Mucosa of stomach (tissue), 1 donor: ENCODE measurements around the gene PPP1R13L.

Experiments used
- H3K27me3 ChIP-seq: one replicate; pipeline ENCODE4 v1.7.0; 2013; ENCODE audit warnings: mild to moderate bottlenecking, low read length; ENCODE audit not compliant: control insufficient read depth, insufficient read depth
- H3K36me3 ChIP-seq: one replicate; pipeline ENCODE4 v1.7.0; 2013; ENCODE audit warnings: low read length; ENCODE audit not compliant: control insufficient read depth, insufficient read depth
- H3K4me1 ChIP-seq: one replicate; pipeline ENCODE4 v1.7.0; 2013; ENCODE audit warnings: mild to moderate bottlenecking, low read length; ENCODE audit not compliant: control insufficient read depth, insufficient read depth
- H3K4me3 ChIP-seq: one replicate; pipeline ENCODE4 v1.7.0; 2013; ENCODE audit warnings: low read length
- H3K9ac ChIP-seq: one replicate; pipeline ENCODE4 v1.7.0; 2013; ENCODE audit warnings: mild to moderate bottlenecking, low read length, moderate library complexity
- H3K9me3 ChIP-seq: one replicate; pipeline ENCODE4 v1.7.0; 2013; ENCODE audit warnings: mild to moderate bottlenecking, low read length, moderate library complexity; ENCODE audit not compliant: control insufficient read depth
- donor health status: Pancreatic carcinoma.

The PPP1R13L gene

DNA sequence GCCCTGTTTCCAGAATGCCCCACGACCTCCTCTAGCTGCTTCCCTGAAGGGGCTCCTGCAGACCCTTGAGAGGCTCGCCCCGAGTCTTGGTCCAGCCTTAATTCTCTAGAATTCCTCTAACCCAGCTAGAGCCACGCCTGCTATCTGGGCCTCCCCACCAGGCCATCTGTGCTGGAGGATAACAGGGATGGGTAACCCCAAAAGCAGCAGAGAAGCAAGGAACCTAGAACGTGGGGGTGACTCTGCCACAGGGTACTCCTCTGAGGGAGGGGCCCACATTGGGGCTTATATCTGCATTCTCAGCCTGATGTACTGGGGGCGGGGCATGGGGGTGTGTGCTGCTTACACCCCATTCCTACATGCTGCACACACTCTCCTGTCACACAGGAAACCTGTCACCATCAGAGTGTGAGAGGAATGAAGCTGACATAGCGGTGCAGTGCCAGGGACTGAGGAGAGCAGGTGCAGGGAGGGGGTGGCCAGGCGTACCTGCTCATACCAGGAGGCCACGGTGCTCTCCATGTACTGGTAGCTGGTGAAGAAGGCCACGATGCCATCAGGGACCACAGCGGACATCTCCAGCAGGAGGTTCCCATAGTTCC, 50.5 kb downstream of the PPP1R13L start:
- Histone ChIP-seq H3K27me3 (no peaks in the 10 kb centered on the region), H3K4me3 (no peak overlapping the region), H3K9me3 (no peaks in the 10 kb centered on the region), H3K9ac (no peak overlapping the region), H3K4me1 (no peaks in the 10 kb centered on the region), H3K36me3 (no peaks in the 10 kb centered on the region)

DNA sequence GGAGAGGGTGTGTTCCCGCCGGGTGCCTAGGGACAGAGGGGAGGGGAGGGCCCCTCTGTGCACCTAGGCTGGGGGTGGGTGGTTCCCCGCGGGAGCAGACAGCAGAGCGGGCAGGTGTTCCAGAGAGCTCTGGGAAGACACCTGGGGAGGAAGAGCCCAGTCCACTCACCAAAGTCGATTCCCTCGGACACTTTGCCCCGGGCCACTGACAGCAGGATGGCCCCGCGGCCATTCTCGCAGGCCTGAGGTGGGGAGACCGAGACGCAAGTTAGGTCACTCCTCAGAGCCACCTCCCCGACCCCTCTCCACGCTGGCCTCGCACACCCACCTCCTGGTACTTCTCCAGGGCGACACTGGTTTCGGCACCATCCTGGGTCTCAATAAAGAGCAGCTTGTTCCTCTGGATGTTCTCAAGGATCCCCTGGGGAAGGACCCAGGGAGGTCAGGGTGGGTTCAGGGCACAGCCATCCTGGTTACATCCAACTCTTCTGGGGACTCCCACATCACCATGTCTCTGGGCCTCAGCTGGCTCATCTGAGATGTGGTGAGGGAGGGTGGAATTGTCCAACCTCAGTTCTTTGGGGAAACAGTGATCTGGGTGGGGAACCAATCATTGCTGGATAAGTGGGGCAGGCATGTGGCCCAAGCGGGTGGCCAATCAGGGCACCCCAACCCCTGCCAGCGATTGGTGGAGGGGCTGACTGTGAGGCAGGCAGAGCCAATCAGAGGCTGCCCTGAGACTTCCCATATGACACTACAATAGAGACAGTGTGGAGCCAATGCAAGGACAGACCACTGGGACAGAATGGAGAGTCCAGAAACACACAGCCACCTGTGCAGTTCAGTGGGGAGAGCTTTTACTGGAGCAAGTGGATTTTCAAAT, 51.7 kb downstream of the PPP1R13L start:
- Histone ChIP-seq H3K4me3 (no peak overlapping the region), H3K9ac (no peak overlapping the region), H3K4me1 (no peaks in the 10 kb centered on the region), H3K27me3 (no peaks in the 10 kb centered on the region), H3K36me3 (no peaks in the 10 kb centered on the region), H3K9me3 (no peaks in the 10 kb centered on the region)

GRCh38 chr19:45352471-45352870, 52.4 kb downstream of the PPP1R13L start:
- Histone ChIP-seq H3K9me3 (no peaks in the 10 kb centered on the region), H3K9ac (no peak overlapping the region), H3K4me3 (no peak overlapping the region), H3K36me3 (no peaks in the 10 kb centered on the region), H3K4me1 (no peaks in the 10 kb centered on the region), H3K27me3 (no peaks in the 10 kb centered on the region)

DNA sequence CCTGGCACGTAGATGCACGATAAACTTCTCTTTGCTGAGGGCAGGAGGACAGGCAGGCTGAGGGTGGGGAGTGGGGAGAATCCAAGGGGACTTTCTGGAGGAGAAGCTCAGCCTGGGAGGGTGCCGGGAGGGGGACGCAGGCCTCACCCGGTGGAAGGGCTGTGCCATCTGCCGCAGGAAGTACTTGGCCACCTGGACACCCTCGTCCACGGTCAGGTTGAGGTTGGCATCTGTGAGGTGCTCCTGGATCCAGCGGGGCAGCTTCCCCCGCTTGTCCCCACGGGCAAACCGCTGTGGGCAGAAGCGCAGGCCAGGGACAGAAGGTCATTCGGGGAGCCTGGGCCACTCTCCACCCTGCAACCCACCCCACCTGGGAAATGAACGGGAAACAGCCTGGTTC, 52.8 kb downstream of the PPP1R13L start:
- Histone ChIP-seq H3K9me3 (no peaks in the 10 kb centered on the region), H3K4me1 (no peaks in the 10 kb centered on the region), H3K9ac (no peak overlapping the region), H3K27me3 (no peaks in the 10 kb centered on the region), H3K4me3 (no peak overlapping the region), H3K36me3 (no peaks in the 10 kb centered on the region)

DNA sequence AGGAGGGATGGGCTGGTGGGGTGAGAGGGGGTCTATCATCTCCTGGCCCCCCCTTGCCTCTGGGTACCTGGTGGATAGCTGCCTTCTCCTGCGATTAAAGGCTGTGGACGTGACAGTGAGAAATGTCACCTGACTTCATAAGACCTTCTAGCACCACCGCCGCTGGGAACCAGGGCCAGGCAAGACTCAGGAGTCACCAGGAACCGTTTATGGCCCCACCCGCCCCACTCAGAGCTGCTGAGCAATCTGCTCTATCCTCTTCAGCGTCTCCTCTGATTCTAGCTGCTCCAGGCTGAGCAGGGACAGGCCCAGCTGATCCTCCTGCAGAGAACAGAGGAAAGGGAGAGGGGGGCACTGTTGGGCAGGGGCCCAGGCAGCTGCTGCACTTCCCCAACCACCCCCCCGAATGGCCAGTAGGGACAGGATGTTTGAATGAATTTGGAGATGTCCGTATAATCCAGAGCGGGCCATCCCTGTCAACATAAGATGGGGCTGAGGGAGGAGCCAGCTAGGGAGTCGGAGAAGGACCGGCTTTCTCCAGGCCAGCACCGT, 53.4 kb downstream of the PPP1R13L start:
- no peak overlapping the region for H3K9ac ChIP-seq
- no peaks in the 10 kb centered on the region for H3K36me3 ChIP-seq
- H3K9me3 ChIP-seq: no peaks in the 10 kb centered on the region
- H3K27me3 ChIP-seq: peaks cover 5% of the 10 kb centered on the region
- no peaks in the 10 kb centered on the region for H3K4me1 ChIP-seq
- H3K4me3 ChIP-seq: no peak overlapping the region

DNA sequence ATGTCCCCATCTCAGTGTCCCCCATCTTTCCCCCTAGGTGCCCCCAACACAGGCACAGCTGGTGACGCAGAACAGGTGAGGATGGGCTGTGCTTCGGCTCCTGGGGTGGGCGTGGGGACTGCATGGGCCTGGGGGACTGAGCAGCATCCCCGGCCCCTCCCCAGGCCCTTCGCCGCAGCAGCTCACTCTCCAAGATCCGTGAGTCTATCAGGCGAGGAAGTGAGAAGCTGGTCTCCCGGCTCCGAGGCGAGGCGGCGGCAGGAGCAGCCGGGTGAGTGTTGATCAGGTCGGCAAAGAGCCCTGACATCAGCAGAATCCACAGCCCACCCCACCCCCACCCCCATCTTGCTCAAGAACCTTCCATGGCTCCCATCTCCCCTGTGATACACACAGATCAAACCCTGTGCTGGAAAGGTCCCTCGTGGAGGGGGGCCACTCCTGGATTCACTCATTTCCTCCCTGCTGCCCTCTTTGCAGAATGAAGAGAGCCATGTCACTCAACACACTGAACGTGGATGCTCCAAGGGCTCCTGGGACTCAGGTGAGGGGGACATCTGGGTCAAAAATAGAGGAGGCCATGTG, 54.3 kb downstream of the PPP1R13L start:
- Histone ChIP-seq H3K4me3 (no peak overlapping the region), H3K9ac (no peak overlapping the region), H3K4me1 (no peaks in the 10 kb centered on the region), H3K9me3 (no peaks in the 10 kb centered on the region), H3K36me3 (no peaks in the 10 kb centered on the region), H3K27me3 (peaks cover 11% of the 10 kb centered on the region)

- Histone ChIP-seq H3K27me3 (peaks cover 16% of the 10 kb centered on the region), H3K9me3 (no peaks in the 10 kb centered on the region), H3K9ac (no peak overlapping the region), H3K36me3 (no peaks in the 10 kb centered on the region), H3K4me3 (no peak overlapping the region), H3K4me1 (no peaks in the 10 kb centered on the region)
Observed at GRCh38 chr19:45349430-45349941, 55.4 kb downstream of the PPP1R13L start.

GRCh38 chr19:45349126-45349415, 55.8 kb downstream of the PPP1R13L start:
- H3K4me3 ChIP-seq: no peak overlapping the region
- H3K36me3 ChIP-seq: no peaks in the 10 kb centered on the region

GRCh38 chr19:45348367-45349125, 56.3 kb downstream of the PPP1R13L start:
- H3K4me1 ChIP-seq: no peaks in the 10 kb centered on the region
- H3K9ac ChIP-seq: no peak overlapping the region
- H3K9me3 ChIP-seq: no peaks in the 10 kb centered on the region
- peaks cover 16% of the 10 kb centered on the region for H3K27me3 ChIP-seq
- no peaks in the 10 kb centered on the region for H3K36me3 ChIP-seq
- H3K4me3 ChIP-seq: no peak overlapping the region

More at GRCh38 chr19:45349126-45349415, 55.8 kb downstream of the PPP1R13L start:
- peaks cover 16% of the 10 kb centered on the region for H3K27me3 ChIP-seq
- no peaks in the 10 kb centered on the region for H3K4me1 ChIP-seq
- H3K9ac ChIP-seq: no peak overlapping the region
- no peaks in the 10 kb centered on the region for H3K9me3 ChIP-seq

DNA sequence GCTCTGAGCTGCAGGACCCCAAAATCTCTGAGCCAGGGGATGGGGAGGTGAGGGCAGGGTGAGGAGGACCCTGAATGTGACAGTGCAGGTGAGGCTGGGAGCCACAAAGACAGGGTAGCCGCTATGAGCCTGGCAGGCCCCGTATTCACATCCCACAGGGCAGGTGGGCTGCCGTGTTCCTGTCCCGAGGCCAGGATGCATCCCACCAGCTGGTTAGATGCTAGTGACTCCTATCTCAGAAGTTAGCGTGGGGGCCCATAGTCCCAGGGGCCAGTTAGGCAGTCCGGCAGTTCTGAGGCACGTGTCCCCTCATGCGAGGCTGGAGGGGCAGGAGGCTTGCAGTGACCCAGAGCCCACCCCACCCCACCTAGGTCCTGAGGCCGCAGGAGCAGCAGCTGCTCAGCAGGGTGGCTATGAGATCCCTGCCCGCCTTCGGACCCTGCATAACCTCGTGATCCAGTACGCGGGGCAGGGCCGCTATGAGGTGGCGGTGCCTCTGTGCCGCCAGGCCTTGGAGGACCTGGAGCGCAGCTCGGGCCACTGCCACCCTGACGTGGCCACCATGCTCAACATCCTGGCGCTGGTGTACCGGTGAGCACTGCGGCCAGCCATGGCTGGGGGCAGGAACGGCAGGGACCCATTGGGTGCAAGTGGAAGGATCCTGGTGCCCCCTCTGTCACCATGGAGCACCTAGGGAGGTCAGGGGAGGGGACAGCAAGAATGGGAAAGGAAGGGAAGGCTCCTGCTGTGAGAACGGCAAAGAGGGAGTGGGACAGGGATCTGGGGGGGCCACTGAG, 57.1 kb downstream of the PPP1R13L start:
- Histone ChIP-seq H3K4me3 (no peak overlapping the region), H3K4me1 (no peaks in the 10 kb centered on the region), H3K9me3 (no peaks in the 10 kb centered on the region), H3K9ac (no peak overlapping the region), H3K27me3 (peaks cover 16% of the 10 kb centered on the region), H3K36me3 (no peaks in the 10 kb centered on the region)

GRCh38 chr19:45346449-45346848, 58.4 kb downstream of the PPP1R13L start:
- Histone ChIP-seq H3K9me3 (no peaks in the 10 kb centered on the region), H3K36me3 (no peaks in the 10 kb centered on the region), H3K27me3 (peaks cover 24% of the 10 kb centered on the region), H3K4me1 (no peaks in the 10 kb centered on the region), H3K9ac (no peak overlapping the region), H3K4me3 (no peak overlapping the region)
